Gastrocnemius medialis (tissue), 4 donors: Measurements from ENCODE around the gene BUB1B. TPM values are rescaled to one million over a fixed set of nuclear protein-coding genes. Genes with fewer than 3 reads are reported as not detected.

Experiments used
- ATAC-seq, 2 donors: fragments of 150-250 bp; one replicate each; pipeline ENCODE4 v1.9.1; 2016
- DNase-seq, 2 donors: peaks; one replicate each; pipeline ENCODE4 v3.0.0-alpha.2; 2019
- H3K27ac ChIP-seq, 4 donors: fragments of 200-600 bp; sonication (generic); 1 replicate in 1 of 4; 2 replicates in 3 of 4; pipeline ENCODE4 v1.5.1; 2016 to 2018; ENCODE audit warnings: mild to moderate bottlenecking in 2 of 4, moderate library complexity in 1 of 4
- H3K27me3 ChIP-seq, 3 donors: fragments of 200-600 bp; sonication (generic) in 2 of 3; 1 replicate in 1 of 3; 2 replicates in 2 of 3; pipeline versions ENCODE4 v1.5.1 to v1.6.0; 2016 to 2019; ENCODE audit warnings: mild to moderate bottlenecking in 1 of 3, moderate library complexity in 1 of 3
- H3K36me3 ChIP-seq, 2 donors: fragments of 200-600 bp; sonication (generic) in 1 of 2; one replicate each; pipeline ENCODE4 v1.5.1; 2017 to 2018
- H3K4me1 ChIP-seq, 2 donors: fragments of 200-600 bp; sonication (generic) in 1 of 2; one replicate each; pipeline ENCODE4 v1.5.1; 2016 to 2017; ENCODE audit warnings: mild to moderate bottlenecking in 2 of 2
- H3K4me3 ChIP-seq, 4 donors: fragments of 200-600 bp; sonication (generic) in 3 of 4; 1 replicate in 1 of 4; 2 replicates in 3 of 4; pipeline ENCODE4 v1.5.1; 2016 to 2019; ENCODE audit warnings: mild to moderate bottlenecking in 2 of 4
- H3K9me3 ChIP-seq, 3 donors: fragments of 200-600 bp; sonication (generic) in 2 of 3; 1 replicate in 1 of 3; 2 replicates in 2 of 3; pipeline ENCODE4 v1.5.1; 2016 to 2019
- POLR2A ChIP-seq, 2 donors: fragments of 450-650 bp; IDR thresholded peaks; one replicate each; pipeline ENCODE4 v1.6.1; 2017; ENCODE audit warnings: antibody characterized with exemption in 2 of 2, mild to moderate bottlenecking in 2 of 2, moderate library complexity in 2 of 2
- in situ Hi-C, 4 donors: fragments of 200-750 bp; cut with MboI; loops; one replicate each; pipeline versions ENCODE4 v1.15.0 to v1.8.0; 2017; ENCODE audit warnings: low sequenced_read_pairs in 4 of 4
- intact Hi-C: fragments of 100-400 bp; cut with DNase I; formaldehyde crosslinking; loops from one replicate; pipeline ENCODE4 v1.15.1; 2023; ENCODE audit warnings: low total_unique reads
- total RNA-seq, 4 donors: library from RNA; depleted of rRNA; stranded (reverse); fragments of >200 nt; gene quantifications; one replicate each; pipeline versions ENCODE4 v1.1.0 to v1.2.3, GENCODE V29; 2016
- TF ChIP-seq, protein P1 (sequence below), 5 experiments: fragments of 450-650 bp in 3 of 5; fragments of 200-600 bp in 2 of 5; sonication (generic) in 2 of 5; IDR thresholded peaks in 4 of 5; conservative IDR thresholded peaks in 1 of 5; 1 replicate in 4 of 5; 2 replicates in 1 of 5; pipeline ENCODE4 v1.5.1; 2016 to 2019; ENCODE audit warnings: antibody characterized with exemption in 5 of 5, mild to moderate bottlenecking in 3 of 5, moderate library complexity in 3 of 5

Gene BUB1B
- total RNA-seq, 4 donors from 2014 or later = 0.51 to 1.8 TPM; not detected in 2

DNA sequence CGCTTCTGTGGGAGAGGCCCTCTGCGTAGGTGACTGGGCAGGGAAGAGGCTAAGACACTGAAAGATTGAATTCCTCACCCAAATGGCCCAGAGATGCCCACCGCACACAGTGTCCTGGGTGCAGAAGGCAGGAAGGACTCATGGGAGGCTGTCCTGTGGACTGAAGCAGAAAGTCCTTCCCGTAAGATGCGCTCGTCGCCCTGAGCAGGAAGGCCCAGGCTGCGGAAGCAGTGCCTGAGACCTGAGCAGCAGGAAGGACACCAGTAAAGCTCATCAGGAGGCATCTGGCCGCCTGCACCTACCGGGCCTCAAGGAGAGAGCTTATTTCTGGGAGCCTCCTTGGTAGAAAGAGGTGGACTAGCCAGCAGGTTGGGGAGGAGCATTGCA, 81.3 kb downstream of the BUB1B start:
- no peak for ATAC-seq
- Histone ChIP-seq H3K4me3 (no peak overlapping the region), H3K4me1 (peaks cover 0 to 4% of the 10 kb centered on the region in 2 donors), H3K36me3 (no peaks in the 10 kb centered on the region), H3K27me3 (peaks cover 0 to 12% (median 12%) of the 10 kb centered on the region in 3 donors), H3K9me3 (no peaks in the 10 kb centered on the region), H3K27ac (no peak overlapping the region)
- in situ Hi-C loops (no loop called here), intact Hi-C loops (no loop called here)
- no peak for DNase-seq
- TF ChIP-seq POLR2A (IDR thresholded peaks at IDR 0.05) = no peak
- TF ChIP-seq, protein P1, sequence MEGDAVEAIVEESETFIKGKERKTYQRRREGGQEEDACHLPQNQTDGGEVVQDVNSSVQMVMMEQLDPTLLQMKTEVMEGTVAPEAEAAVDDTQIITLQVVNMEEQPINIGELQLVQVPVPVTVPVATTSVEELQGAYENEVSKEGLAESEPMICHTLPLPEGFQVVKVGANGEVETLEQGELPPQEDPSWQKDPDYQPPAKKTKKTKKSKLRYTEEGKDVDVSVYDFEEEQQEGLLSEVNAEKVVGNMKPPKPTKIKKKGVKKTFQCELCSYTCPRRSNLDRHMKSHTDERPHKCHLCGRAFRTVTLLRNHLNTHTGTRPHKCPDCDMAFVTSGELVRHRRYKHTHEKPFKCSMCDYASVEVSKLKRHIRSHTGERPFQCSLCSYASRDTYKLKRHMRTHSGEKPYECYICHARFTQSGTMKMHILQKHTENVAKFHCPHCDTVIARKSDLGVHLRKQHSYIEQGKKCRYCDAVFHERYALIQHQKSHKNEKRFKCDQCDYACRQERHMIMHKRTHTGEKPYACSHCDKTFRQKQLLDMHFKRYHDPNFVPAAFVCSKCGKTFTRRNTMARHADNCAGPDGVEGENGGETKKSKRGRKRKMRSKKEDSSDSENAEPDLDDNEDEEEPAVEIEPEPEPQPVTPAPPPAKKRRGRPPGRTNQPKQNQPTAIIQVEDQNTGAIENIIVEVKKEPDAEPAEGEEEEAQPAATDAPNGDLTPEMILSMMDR (IDR thresholded peaks at IDR 0.05 in 4 of 5, conservative IDR thresholded peaks at IDR 0.05 in 1 of 5) = no peak

DNA sequence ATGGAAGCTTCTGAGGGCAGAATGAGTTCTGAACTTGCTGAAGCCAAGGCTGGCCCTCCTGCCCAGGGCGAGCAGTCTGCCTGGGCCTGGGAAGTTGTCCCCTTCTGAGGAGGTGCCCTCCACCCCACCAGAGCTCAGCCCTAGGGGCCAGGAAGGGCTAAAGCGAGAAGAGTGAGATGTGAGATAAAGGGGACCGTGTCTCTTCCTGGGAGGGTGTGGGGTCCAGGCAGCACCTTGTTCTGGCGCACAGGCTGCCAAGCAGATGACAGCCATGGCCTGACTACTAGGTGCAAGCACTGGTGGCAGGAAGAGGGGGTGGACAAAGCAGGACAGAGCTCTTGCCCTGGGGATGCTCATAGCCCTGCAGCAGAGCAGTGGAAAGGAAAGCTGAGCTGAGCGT, 81.7 kb downstream of the BUB1B start:
- Histone ChIP-seq H3K27me3 (peaks cover 0 to 12% (median 12%) of the 10 kb centered on the region in 3 donors), H3K27ac (no peak overlapping the region), H3K9me3 (no peaks in the 10 kb centered on the region), H3K4me3 (no peak overlapping the region), H3K4me1 (peaks cover 0 to 4% of the 10 kb centered on the region in 2 donors), H3K36me3 (no peaks in the 10 kb centered on the region)
- no peak for TF ChIP-seq POLR2A (IDR thresholded peaks at IDR 0.05)
- TF ChIP-seq, protein P1 (IDR thresholded peaks at IDR 0.05 in 4 of 5, conservative IDR thresholded peaks at IDR 0.05 in 1 of 5) = no peak
- intact Hi-C loops = no loop called here
- ATAC-seq (no peak), DNase-seq (no peak)
- in situ Hi-C loops = no loop called here

DNA sequence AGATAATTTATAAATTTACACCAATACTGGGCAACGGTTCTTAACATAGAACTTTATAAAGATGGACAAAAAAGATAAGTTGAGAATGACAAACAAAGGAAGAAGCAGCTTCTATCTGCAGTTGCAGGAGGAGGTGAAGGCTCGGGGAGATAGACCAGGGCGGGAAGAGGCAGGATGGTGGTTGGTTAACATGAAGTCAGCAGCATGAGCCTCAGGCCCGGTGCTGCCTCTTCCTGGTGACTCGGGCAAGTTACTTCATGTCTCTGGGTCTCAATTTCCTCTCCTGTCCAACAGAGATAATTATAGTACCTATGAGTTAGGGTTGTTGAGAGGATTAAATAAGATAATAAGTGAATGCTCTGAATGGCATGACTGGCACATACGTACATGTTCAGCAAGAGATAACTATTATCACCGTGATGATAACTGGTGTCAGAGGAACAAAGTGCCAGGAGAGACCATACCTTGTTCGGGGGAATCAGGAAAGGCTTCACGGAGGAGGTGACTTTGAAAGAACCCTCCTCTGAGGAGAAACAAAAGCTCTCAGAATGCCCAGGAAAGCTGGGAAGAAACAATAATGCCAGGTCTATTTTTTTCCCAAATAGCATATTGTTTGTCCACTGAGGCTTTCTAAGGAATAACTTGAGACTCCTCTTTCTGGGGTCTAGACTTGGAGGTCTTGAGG, 82.4 kb downstream of the BUB1B start:
- H3K4me3 ChIP-seq = no peak overlapping the region
- peaks cover 0 to 4% of the 10 kb centered on the region in 2 donors for H3K4me1 ChIP-seq
- no peak for TF ChIP-seq POLR2A (IDR thresholded peaks at IDR 0.05)
- TF ChIP-seq, protein P1 (IDR thresholded peaks at IDR 0.05 in 4 of 5, conservative IDR thresholded peaks at IDR 0.05 in 1 of 5) = no peak
- in situ Hi-C loops = no loop called here
- intact Hi-C loops = no loop called here
- H3K27ac ChIP-seq = no peak overlapping the region
- DNase-seq (no peak), ATAC-seq (no peak)
- no peaks in the 10 kb centered on the region for H3K9me3 ChIP-seq
- no peaks in the 10 kb centered on the region for H3K36me3 ChIP-seq
- peaks cover 0 to 12% (median 12%) of the 10 kb centered on the region in 3 donors for H3K27me3 ChIP-seq

DNA sequence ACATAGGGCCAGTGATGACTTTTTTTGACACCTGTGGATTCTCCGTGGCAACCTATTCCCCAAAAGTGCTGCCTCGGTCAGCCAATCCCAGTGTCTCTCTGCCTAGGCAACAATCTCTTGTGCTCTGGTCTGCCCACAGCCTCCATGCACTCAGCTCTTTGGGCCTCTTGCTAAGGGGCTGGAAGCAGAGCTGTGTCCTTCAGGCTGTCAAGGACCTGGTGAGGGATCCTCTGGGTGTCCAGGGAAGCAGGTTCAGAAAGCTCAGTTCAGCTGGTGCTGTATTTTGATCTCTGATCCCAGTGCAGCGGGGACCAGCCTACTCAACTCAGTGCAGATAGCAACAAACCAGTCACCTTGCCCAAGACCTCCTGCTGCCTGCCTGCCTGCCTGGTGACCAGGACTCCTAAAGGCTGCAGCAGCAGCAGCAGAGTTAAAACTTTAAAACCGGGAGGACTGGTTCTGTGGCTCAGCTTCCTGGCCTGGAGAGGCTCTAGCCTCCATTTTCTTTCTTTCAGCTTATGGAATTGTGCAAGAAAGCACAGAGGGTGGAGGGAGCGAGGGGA, 84.2 kb downstream of the BUB1B start:
- Histone ChIP-seq H3K9me3 (no peaks in the 10 kb centered on the region), H3K27ac (no peak overlapping the region), H3K36me3 (no peaks in the 10 kb centered on the region), H3K4me3 (no peak overlapping the region), H3K27me3 (peaks cover 0 to 6% (median 3%) of the 10 kb centered on the region in 3 donors), H3K4me1 (no peaks in the 10 kb centered on the region)
- TF ChIP-seq POLR2A (IDR thresholded peaks at IDR 0.05) = no peak
- TF ChIP-seq, protein P1 (IDR thresholded peaks at IDR 0.05 in 4 of 5, conservative IDR thresholded peaks at IDR 0.05 in 1 of 5) = no peak
- in situ Hi-C loops = no loop called here
- ATAC-seq (no peak), DNase-seq (no peak)
- intact Hi-C loops = no loop called here
